ENCODE results near the gene PIP4P1. TPM values are rescaled to one million over a fixed set of nuclear protein-coding genes. Genes with fewer than 3 reads are reported as not detected.
A peak's percentile ranks its signal among the peaks of the same experiment; 100 is the strongest.

Gene PIP4P1
- total RNA-seq, 1 donor from 2014 or later: 19.5 TPM

DNA sequence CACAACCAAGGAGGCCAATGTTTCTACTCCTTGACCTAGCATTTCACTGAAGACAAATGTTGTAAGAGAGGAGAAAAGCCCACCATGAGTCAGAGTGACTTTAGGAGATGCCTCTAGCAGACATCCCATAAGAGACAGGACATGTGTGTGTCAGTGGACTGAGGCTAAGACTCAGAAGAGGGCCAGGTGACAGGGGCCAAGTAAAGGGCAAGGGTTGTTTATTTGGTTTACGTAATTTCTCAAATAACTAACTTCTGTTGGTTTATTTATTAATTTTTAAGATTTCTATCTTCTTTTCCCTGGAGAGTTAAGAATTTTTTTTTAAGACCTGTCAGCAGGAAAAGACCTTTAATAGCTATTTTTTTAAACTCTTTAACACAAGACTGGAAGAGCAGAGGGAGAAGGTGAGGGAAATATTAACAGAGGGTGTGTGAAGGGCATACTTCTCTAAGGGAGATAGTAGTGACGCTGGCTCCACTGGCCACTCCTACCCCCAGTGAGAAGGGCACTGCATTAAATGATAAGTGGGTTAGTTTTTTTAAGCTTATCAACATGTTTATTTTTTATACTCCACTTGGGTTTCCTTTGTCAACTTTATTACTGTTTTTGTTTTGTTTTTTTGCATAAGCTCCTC is 11.4 kb upstream of the PIP4P1 start:
- Mint-ChIP-seq H3K36me3 (ENCODE audit: low read depth, unreplicated experiment) (peaks cover 18% of the 10 kb centered on the region), H3K9me3 (ENCODE audit: unreplicated experiment) (no peaks in the 10 kb centered on the region), H3K27ac (ENCODE audit: unreplicated experiment) (no peak overlapping the region), H3K4me1 (ENCODE audit: low read depth, unreplicated experiment) (peaks cover 8% of the 10 kb centered on the region), H3K27me3 (ENCODE audit: low read depth, unreplicated experiment) (no peaks in the 10 kb centered on the region), H3K4me3 (ENCODE audit: unreplicated experiment) (no peak overlapping the region)
- Histone ChIP-seq H3K9me3 (ENCODE audit: insufficient read depth, low read depth, low read length) (no peaks in the 10 kb centered on the region), H2AFZ (ENCODE audit: low read depth, low read length) (no peak overlapping the region), H3K27me3 (ENCODE audit: insufficient read depth, low read length) (no peaks in the 10 kb centered on the region), H3K4me1 (ENCODE audit: insufficient read depth, low read length) (peaks cover 13% of the 10 kb centered on the region), H3K79me2 (ENCODE audit: insufficient read depth, low read length) (peaks cover 28% of the 10 kb centered on the region), H3K36me3 (ENCODE audit: insufficient read depth, low read length) (peaks cover 36% of the 10 kb centered on the region), H3K9ac (ENCODE audit: low read length) (no peak overlapping the region), H3K4me2 (ENCODE audit: low read length) (no peak overlapping the region), H3K4me3 (ENCODE audit: insufficient read depth, low read depth, low read length) (no peak overlapping the region), H3K27ac (ENCODE audit: low read depth, low read length) (no peak overlapping the region), H4K20me1 (ENCODE audit: insufficient read depth, low read length) (peaks cover 25% of the 10 kb centered on the region)
- FAIRE-seq (no peak), DNase-seq (ENCODE audit: low read depth) (no peak)
- TF ChIP-seq, protein P1, sequence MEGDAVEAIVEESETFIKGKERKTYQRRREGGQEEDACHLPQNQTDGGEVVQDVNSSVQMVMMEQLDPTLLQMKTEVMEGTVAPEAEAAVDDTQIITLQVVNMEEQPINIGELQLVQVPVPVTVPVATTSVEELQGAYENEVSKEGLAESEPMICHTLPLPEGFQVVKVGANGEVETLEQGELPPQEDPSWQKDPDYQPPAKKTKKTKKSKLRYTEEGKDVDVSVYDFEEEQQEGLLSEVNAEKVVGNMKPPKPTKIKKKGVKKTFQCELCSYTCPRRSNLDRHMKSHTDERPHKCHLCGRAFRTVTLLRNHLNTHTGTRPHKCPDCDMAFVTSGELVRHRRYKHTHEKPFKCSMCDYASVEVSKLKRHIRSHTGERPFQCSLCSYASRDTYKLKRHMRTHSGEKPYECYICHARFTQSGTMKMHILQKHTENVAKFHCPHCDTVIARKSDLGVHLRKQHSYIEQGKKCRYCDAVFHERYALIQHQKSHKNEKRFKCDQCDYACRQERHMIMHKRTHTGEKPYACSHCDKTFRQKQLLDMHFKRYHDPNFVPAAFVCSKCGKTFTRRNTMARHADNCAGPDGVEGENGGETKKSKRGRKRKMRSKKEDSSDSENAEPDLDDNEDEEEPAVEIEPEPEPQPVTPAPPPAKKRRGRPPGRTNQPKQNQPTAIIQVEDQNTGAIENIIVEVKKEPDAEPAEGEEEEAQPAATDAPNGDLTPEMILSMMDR (IDR thresholded peaks at IDR 0.05; ENCODE audit: insufficient read depth, low read depth, low read length): no peak
- no peak for TF ChIP-seq EZH2 (IDR thresholded peaks at IDR 0.05; ENCODE audit: insufficient read depth, low read length)

DNA sequence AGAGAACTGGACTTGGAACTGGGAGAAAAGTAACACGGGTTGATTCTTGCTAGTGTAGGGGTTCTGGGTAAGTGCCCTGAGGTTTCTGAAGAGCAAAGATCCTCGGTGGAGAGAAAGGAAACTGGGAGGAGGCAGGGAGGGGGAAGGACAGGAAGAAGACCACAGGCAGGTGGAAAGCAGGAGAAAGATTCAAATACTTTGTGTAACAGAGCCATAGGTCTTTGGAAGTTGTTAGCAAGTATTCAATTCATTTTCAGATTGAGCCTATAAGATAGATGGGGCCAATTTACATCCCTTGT is 9.3 kb upstream of the PIP4P1 start:
- peaks cover 22% of the 10 kb centered on the region for H3K36me3 ChIP-seq (ENCODE audit: insufficient read depth, low read length)
- no peak for TF ChIP-seq EZH2 (IDR thresholded peaks at IDR 0.05; ENCODE audit: insufficient read depth, low read length)
- TF ChIP-seq, protein P1 (IDR thresholded peaks at IDR 0.05; ENCODE audit: insufficient read depth, low read depth, low read length): no peak
- Mint-ChIP-seq H3K27me3 (ENCODE audit: low read depth, unreplicated experiment) (no peaks in the 10 kb centered on the region), H3K4me3 (ENCODE audit: unreplicated experiment) (peak overlapping the region; percentile 91), H3K36me3 (ENCODE audit: low read depth, unreplicated experiment) (peaks cover 7% of the 10 kb centered on the region), H3K9me3 (ENCODE audit: unreplicated experiment) (no peaks in the 10 kb centered on the region), H3K4me1 (ENCODE audit: low read depth, unreplicated experiment) (peaks cover 3% of the 10 kb centered on the region), H3K27ac (ENCODE audit: unreplicated experiment) (no peak overlapping the region)
- peak overlapping the region; percentile 80 for H3K27ac ChIP-seq (ENCODE audit: low read depth, low read length)
- H3K4me3 ChIP-seq (ENCODE audit: insufficient read depth, low read depth, low read length): peak overlapping the region; percentile 89
- peak overlapping the region; percentile 92 for H3K4me2 ChIP-seq (ENCODE audit: low read length)
- H3K4me1 ChIP-seq (ENCODE audit: insufficient read depth, low read length): peaks cover 3% of the 10 kb centered on the region
- no peaks in the 10 kb centered on the region for H3K9me3 ChIP-seq (ENCODE audit: insufficient read depth, low read depth, low read length)
- FAIRE-seq (no peak), DNase-seq (ENCODE audit: low read depth) (no peak)
- peaks cover 14% of the 10 kb centered on the region for H4K20me1 ChIP-seq (ENCODE audit: insufficient read depth, low read length)
- no peaks in the 10 kb centered on the region for H3K27me3 ChIP-seq (ENCODE audit: insufficient read depth, low read length)
- H3K79me2 ChIP-seq (ENCODE audit: insufficient read depth, low read length): peaks cover 28% of the 10 kb centered on the region
- H2AFZ ChIP-seq (ENCODE audit: low read depth, low read length): peak overlapping the region; percentile 93
- H3K9ac ChIP-seq (ENCODE audit: low read length): peak overlapping the region; percentile 91

DNA sequence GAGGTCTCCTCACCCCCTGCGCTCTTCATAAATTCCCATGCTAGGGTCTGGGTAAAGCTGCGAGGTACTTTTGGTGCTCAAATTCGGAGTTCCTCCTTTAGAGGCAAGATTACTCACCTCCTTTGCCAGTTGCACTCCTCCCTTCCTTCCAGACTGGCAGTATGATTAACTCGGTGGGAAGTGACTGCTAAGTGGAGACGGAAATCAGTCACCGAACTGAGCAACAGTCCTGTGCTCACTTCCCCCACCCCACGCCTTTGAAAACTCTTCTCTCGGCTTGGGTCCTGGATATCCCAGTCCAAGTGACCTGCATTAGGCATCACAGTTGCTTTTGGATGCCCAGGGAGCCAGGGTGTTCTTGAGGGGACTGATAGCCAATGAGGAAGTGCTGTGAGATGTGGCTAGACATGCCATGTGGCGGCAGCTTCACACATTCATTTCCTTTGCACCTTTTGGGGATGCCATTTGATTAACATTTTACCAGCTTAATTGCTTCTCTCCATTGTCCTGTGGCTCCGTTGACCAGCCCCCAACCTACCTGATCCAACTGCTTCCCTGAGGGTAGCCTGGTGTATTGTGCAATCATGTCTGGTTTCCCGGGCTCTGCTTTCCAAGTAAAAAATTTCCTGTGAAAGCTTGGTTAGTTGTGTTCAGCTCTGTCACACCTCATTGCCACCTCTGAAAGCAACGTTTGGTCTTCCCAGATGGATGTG is 8.8 kb upstream of the PIP4P1 start:
- Mint-ChIP-seq H3K36me3 (ENCODE audit: low read depth, unreplicated experiment) (peaks cover 5% of the 10 kb centered on the region), H3K4me3 (ENCODE audit: unreplicated experiment) (peak overlapping the region; percentile 91), H3K27ac (ENCODE audit: unreplicated experiment) (peak overlapping the region; percentile 73), H3K27me3 (ENCODE audit: low read depth, unreplicated experiment) (no peaks in the 10 kb centered on the region), H3K9me3 (ENCODE audit: unreplicated experiment) (no peaks in the 10 kb centered on the region), H3K4me1 (ENCODE audit: low read depth, unreplicated experiment) (peaks cover 3% of the 10 kb centered on the region)
- Histone ChIP-seq H3K4me2 (ENCODE audit: low read length) (peak overlapping the region; percentile 92), H3K27me3 (ENCODE audit: insufficient read depth, low read length) (no peaks in the 10 kb centered on the region), H3K27ac (ENCODE audit: low read depth, low read length) (peak overlapping the region; percentile 80), H3K36me3 (ENCODE audit: insufficient read depth, low read length) (peaks cover 21% of the 10 kb centered on the region), H4K20me1 (ENCODE audit: insufficient read depth, low read length) (peaks cover 14% of the 10 kb centered on the region), H2AFZ (ENCODE audit: low read depth, low read length) (peak overlapping the region; percentile 93), H3K4me3 (ENCODE audit: insufficient read depth, low read depth, low read length) (peak overlapping the region; percentile 89), H3K79me2 (ENCODE audit: insufficient read depth, low read length) (peaks cover 28% of the 10 kb centered on the region), H3K9ac (ENCODE audit: low read length) (peak overlapping the region; percentile 91), H3K9me3 (ENCODE audit: insufficient read depth, low read depth, low read length) (no peaks in the 10 kb centered on the region), H3K4me1 (ENCODE audit: insufficient read depth, low read length) (peaks cover 3% of the 10 kb centered on the region)
- FAIRE-seq (no peak), DNase-seq (ENCODE audit: low read depth) (peak; percentile 57)
- TF ChIP-seq, protein P1 (IDR thresholded peaks at IDR 0.05; ENCODE audit: insufficient read depth, low read depth, low read length): no peak
- no peak for TF ChIP-seq EZH2 (IDR thresholded peaks at IDR 0.05; ENCODE audit: insufficient read depth, low read length)
